Measurements from ENCODE around the gene OR10H4. TPM values are rescaled to one million over a fixed set of nuclear protein-coding genes. Genes with fewer than 3 reads are reported as not detected.

OR10H4 gene
- total RNA-seq, 2 experiments from 2014 or later: not detected

DNA sequence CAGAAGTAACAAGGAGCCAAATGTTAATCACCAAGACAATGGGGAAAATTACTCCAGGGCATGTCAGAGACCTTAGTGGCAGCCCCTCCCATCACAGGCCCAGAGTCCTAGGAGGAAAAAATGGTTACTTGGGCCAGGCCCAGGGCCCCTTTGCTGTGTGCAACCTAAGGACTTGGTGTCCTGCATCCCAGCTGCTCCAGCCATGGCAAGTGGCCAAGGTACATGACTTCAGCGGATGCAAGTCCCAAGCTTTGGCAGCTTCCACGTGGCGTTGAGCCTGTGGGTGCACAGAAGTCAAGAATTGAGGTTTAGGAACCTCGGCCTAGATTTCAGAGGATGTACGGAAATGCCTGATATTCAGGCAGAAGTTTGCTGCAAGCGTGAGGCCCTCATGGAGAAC, 46.7 kb downstream of the OR10H4 start:
- ATAC-seq: no peak
- ChIA-PET POLR2A (no interaction called here), CTCF (no interaction called here)
- peaks cover 7% of the 10 kb centered on the region for H3K9me3 Mint-ChIP-seq
- no peaks in the 10 kb centered on the region for H3K36me3 Mint-ChIP-seq (ENCODE audit: low read depth)
- H3K4me1 Mint-ChIP-seq (ENCODE audit: low read depth): peaks cover 1% of the 10 kb centered on the region
- no peak overlapping the region for H3K27ac Mint-ChIP-seq
- H3K4me3 Mint-ChIP-seq: no peak overlapping the region
- TF ChIP-seq CTCF (IDR thresholded peaks at IDR 0.05): no peak
- peaks cover 10% of the 10 kb centered on the region for H3K27me3 Mint-ChIP-seq
- intact Hi-C loops (cut with micrococcal nuclease): no loop called here
- DNase-seq: no peak

DNA sequence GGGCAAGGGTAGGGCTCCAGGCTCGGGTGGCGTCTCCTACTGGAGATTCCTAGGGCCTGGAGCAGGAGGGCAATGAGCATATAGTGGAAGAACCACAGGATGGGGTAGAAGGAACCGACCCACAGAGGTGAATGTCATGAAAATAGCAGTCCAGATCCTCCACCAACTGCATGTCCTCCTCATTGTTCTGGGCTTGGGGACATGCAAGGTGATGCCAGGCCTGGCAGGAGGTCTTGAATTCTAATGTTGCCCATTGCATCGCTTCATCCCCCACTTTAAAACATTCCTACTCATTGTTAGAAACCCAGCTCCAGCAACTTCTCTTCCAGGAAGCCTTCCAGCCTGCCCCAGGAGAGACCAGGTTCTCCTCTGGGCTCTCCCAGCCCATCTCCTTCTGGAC, 49.4 kb downstream of the OR10H4 start:
- POLR2A ChIA-PET: no interaction called here
- Mint-ChIP-seq H3K4me3 (no peak overlapping the region), H3K36me3 (ENCODE audit: low read depth) (no peaks in the 10 kb centered on the region), H3K9me3 (peaks cover 7% of the 10 kb centered on the region), H3K27ac (no peak overlapping the region), H3K4me1 (ENCODE audit: low read depth) (peaks cover 25% of the 10 kb centered on the region), H3K27me3 (no peaks in the 10 kb centered on the region)
- ATAC-seq (no peak), DNase-seq (no peak)
- CTCF ChIA-PET: no interaction called here
- no peak for TF ChIP-seq CTCF (IDR thresholded peaks at IDR 0.05)
- intact Hi-C loops (cut with micrococcal nuclease): no loop called here

Other genes with a start within 250 kb of the OR10H4 start
- gene OR10H2, start 221.0 kb upstream of the OR10H4 start, total RNA-seq: not detected
- gene OR10H3, start 211.0 kb upstream of the OR10H4 start, total RNA-seq: not detected
- gene OR10H5, start 161.3 kb upstream of the OR10H4 start, total RNA-seq: under 1 TPM in 1 of 2 experiments, not detected in 1; 0.04 TPM
- not detected for gene OR10H1, start 133.3 kb upstream of the OR10H4 start, total RNA-seq
- under 1 TPM in 1 of 2 experiments, not detected in 1; 0.18 TPM for gene CYP4F2, start 50.9 kb upstream of the OR10H4 start, total RNA-seq
- gene CYP4F11, start 14.5 kb upstream of the OR10H4 start, total RNA-seq: not detected
- gene TPM4, start 127.5 kb downstream of the OR10H4 start, total RNA-seq: 100 to 1,000 TPM; 230 to 232 TPM
- 100 to 1,000 TPM; 123 to 128 TPM for gene RAB8A, start 162.9 kb downstream of the OR10H4 start, total RNA-seq
- 10 to 100 TPM; 23.5 to 25.5 TPM for gene HSH2D, start 194.7 kb downstream of the OR10H4 start, total RNA-seq
- not detected for gene CIB3, start 224.5 kb downstream of the OR10H4 start, total RNA-seq
- 10 to 100 TPM; 41.7 to 44.7 TPM for gene FAM32A, start 236.4 kb downstream of the OR10H4 start, total RNA-seq
- gene AP1M1, start 248.9 kb downstream of the OR10H4 start, total RNA-seq: 100 to 1,000 TPM in 1 of 2 experiments, 10 to 100 TPM in 1; 99.0 to 108 TPM

All from activated CD8-positive, alpha-beta T cell treated with anti-CD3 and anti-CD28 coated beads for 36 hours (primary cell).